PC-9 (cell line): ENCODE data around the gene CDKN3. TPM values are rescaled to one million over a fixed set of nuclear protein-coding genes. Genes with fewer than 3 reads are reported as not detected.

ENCODE experiments used
- BruUV-seq: library from RNA; stranded (reverse); fragments of 400-500 nt; replicated peaks from 2 replicates; lab custom pipeline; 2021; lab: Mats Ljungman, UMichigan
- CTCF ChIA-PET: fragments of 300-600 bp; sonication (Branson Sonifier 250); formaldehyde crosslinking; loops from one replicate; lab custom pipeline; 2022; ENCODE audit warnings: antibody characterized with exemption; lab: Charles Lee
- POLR2A ChIA-PET: fragments of 300-600 bp; sonication (Branson Sonifier 250); formaldehyde crosslinking; loops from one replicate; lab custom pipeline; 2022; ENCODE audit warnings: antibody characterized with exemption; ENCODE audit not compliant: unreplicated experiment; lab: Charles Lee
- DNase-seq, 2 experiments: peaks; one replicate each; pipeline versions ENCODE4 v3.0.0 to v3.0.0-alpha.2; 2015 to 2022; ENCODE audit warnings: mixed read lengths in 1 of 2
- H2AFZ ChIP-seq: fragments of 200-600 bp; sonication (generic); 2 replicates; pipeline ENCODE4 v1.8.1; 2017; ENCODE audit warnings: antibody characterized with exemption
- H3F3A ChIP-seq: fragments of 200-600 bp; sonication (generic); 2 replicates; pipeline ENCODE4 v1.8.1; 2017; ENCODE audit warnings: antibody characterized with exemption, mild to moderate bottlenecking, low read depth; ENCODE audit not compliant: insufficient read depth
- H3K27ac ChIP-seq: fragments of 200-600 bp; sonication (generic); 2 replicates; pipeline ENCODE4 v1.6.1; 2016; ENCODE audit warnings: mixed run types
- H3K27me3 ChIP-seq: fragments of 200-600 bp; sonication (generic); 2 replicates; pipeline ENCODE4 v1.6.1; 2016; ENCODE audit warnings: low read depth, mixed run types; ENCODE audit not compliant: insufficient read depth
- H3K36me3 ChIP-seq: fragments of 200-600 bp; sonication (generic); 2 replicates; pipeline ENCODE4 v1.6.1; 2016; ENCODE audit warnings: low read depth, mixed run types
- H3K4me1 ChIP-seq: fragments of 200-600 bp; sonication (generic); replicated peaks from 2 replicates; pipeline ENCODE4 v1.6.1; 2016; ENCODE audit warnings: mixed run types; ENCODE audit not compliant: insufficient read depth
- H3K4me2 ChIP-seq: fragments of 200-600 bp; sonication (generic); 2 replicates; pipeline ENCODE4 v1.6.1; 2017; ENCODE audit warnings: mixed run types
- H3K4me3 ChIP-seq: fragments of 200-600 bp; sonication (generic); 2 replicates; pipeline ENCODE4 v1.6.1; 2016; ENCODE audit warnings: mixed run types
- H3K79me2 ChIP-seq: fragments of 200-600 bp; sonication (generic); 2 replicates; pipeline ENCODE4 v1.6.1; 2017; ENCODE audit warnings: low read depth, mixed run types
- H3K9me2 ChIP-seq: fragments of 200-600 bp; sonication (generic); 2 replicates; pipeline ENCODE4 v1.8.1; 2017; ENCODE audit warnings: mild to moderate bottlenecking; ENCODE audit not compliant: insufficient read depth
- H3K9me3 ChIP-seq: fragments of 200-600 bp; sonication (generic); 2 replicates; pipeline ENCODE4 v1.8.1; 2016; ENCODE audit warnings: low read depth; ENCODE audit not compliant: insufficient read depth
- H4K20me1 ChIP-seq: fragments of 200-600 bp; sonication (generic); 2 replicates; pipeline ENCODE4 v1.8.1; 2017; ENCODE audit not compliant: insufficient read depth
- CTCF ChIP-seq: fragments of 200-600 bp; sonication (generic); conservative IDR thresholded peaks from 2 replicates; pipeline ENCODE4 v1.6.1; 2017; ENCODE audit warnings: mixed run types, antibody characterized with exemption, mild to moderate bottlenecking, moderate library complexity
- EZH2 ChIP-seq: fragments of 200-600 bp; sonication (generic); IDR thresholded peaks from 2 replicates; pipeline ENCODE4 v1.8.0; 2017; ENCODE audit warnings: antibody characterized with exemption, low read depth
- intact Hi-C: fragments of 100-400 bp; cut with micrococcal nuclease; formaldehyde crosslinking; loops from one replicate; pipeline ENCODE4 v1.10.0; 2022; ENCODE audit not compliant: unreplicated experiment
- total RNA-seq: library from RNA; stranded (reverse); gene quantifications from 2 replicates; pipeline ENCODE4 v1.2.3, GENCODE V29; 2021

Gene CDKN3
- total RNA-seq, 1 experiment from 2014 or later = 105 TPM

GRCh38 chr14:54425537-54426274 lies 28.9 kb downstream of the CDKN3 start:
- Histone ChIP-seq H3K4me2 (no peak overlapping the region), H3K79me2 (peaks cover 14% of the 10 kb centered on the region), H3K27me3 (no peaks in the 10 kb centered on the region), H3K9me2 (no peaks in the 10 kb centered on the region), H3K9me3 (no peaks in the 10 kb centered on the region), H3K36me3 (peaks cover 44% of the 10 kb centered on the region), H3F3A (peaks cover 15% of the 10 kb centered on the region; the same call in 1 of the 2 replicates), H3K4me3 (no peak overlapping the region), H3K27ac (no peak overlapping the region), H4K20me1 (peaks cover 7% of the 10 kb centered on the region), H2AFZ (no peak overlapping the region), H3K4me1 (no peaks in the 10 kb centered on the region)
- intact Hi-C loops = no loop called here
- DNase-seq = no peak
- POLR2A ChIA-PET = no interaction called here
- TF ChIP-seq EZH2 (no peak), CTCF (no peak)
- CTCF ChIA-PET = no interaction called here
- BruUV-seq = no TSS peak

- peaks cover 24% of the 10 kb centered on the region for H4K20me1 ChIP-seq
- H3K27ac ChIP-seq = no peak overlapping the region
- H3K9me2 ChIP-seq = no peaks in the 10 kb centered on the region
- H3K79me2 ChIP-seq = peaks cover 26% of the 10 kb centered on the region
- H3K9me3 ChIP-seq = no peaks in the 10 kb centered on the region
- intact Hi-C loops = no loop called here
- H3K36me3 ChIP-seq = peaks cover 46% of the 10 kb centered on the region
- H3K4me1 ChIP-seq = no peaks in the 10 kb centered on the region
- no TSS peak for BruUV-seq
- POLR2A ChIA-PET = no interaction called here
- peaks cover 5% of the 10 kb centered on the region; the same call in 1 of the 2 replicates for H3F3A ChIP-seq
- no peak overlapping the region for H2AFZ ChIP-seq
- no peak for TF ChIP-seq EZH2
- H3K27me3 ChIP-seq = no peaks in the 10 kb centered on the region
- CTCF ChIA-PET = no interaction called here
- no peak overlapping the region for H3K4me3 ChIP-seq
- DNase-seq = no peak
- no peak overlapping the region for H3K4me2 ChIP-seq
Observed at GRCh38 chr14:54427871-54428270, 31.1 kb downstream of the CDKN3 start.

- peaks cover 30% of the 10 kb centered on the region for H4K20me1 ChIP-seq
- no peak overlapping the region for H3K4me3 ChIP-seq
- no peaks in the 10 kb centered on the region for H3K9me2 ChIP-seq
- no peak for DNase-seq
- peaks cover 46% of the 10 kb centered on the region for H3K36me3 ChIP-seq
- intact Hi-C loops = no loop called here
- H3K4me1 ChIP-seq = no peaks in the 10 kb centered on the region
- ChIA-PET POLR2A (no interaction called here), CTCF (no interaction called here)
- no peak overlapping the region for H3K27ac ChIP-seq
- H3F3A ChIP-seq = peaks cover 4% of the 10 kb centered on the region; the same call in 1 of the 2 replicates
- no TSS peak for BruUV-seq
- TF ChIP-seq EZH2 (no peak), CTCF (no peak)
- no peaks in the 10 kb centered on the region for H3K9me3 ChIP-seq
- H3K79me2 ChIP-seq = peaks cover 33% of the 10 kb centered on the region
- H2AFZ ChIP-seq = no peak overlapping the region
- H3K27me3 ChIP-seq = no peaks in the 10 kb centered on the region
- no peak overlapping the region for H3K4me2 ChIP-seq
Observed at GRCh38 chr14:54428527-54428926, 31.7 kb downstream of the CDKN3 start.
